SK-N-SH (cell line): ENCODE measurements around the gene POLN. TPM values are rescaled to one million over a fixed set of nuclear protein-coding genes. Genes with fewer than 3 reads are reported as not detected.

Source experiments
- CTCF ChIA-PET: fragments of 300-600, 350-600 bp; formaldehyde crosslinking; extraction: SDS; loops from one replicate; lab custom pipeline; 2021; lab: Yijun Ruan, JAX
- POLR2A ChIA-PET: fragments of 350-600 bp; sonication (Branson Sonifier 250); formaldehyde crosslinking; extraction: SDS; loops from one replicate; lab custom pipeline; 2020; ENCODE audit warnings: antibody characterized with exemption, inconsistent platforms; lab: Yijun Ruan, JAX
- DNase-seq: peaks from one replicate; pipeline ENCODE4 v3.0.0; 2012
- H2AFZ ChIP-seq: fragments of 200-600 bp; sonication (generic); 2 replicates; pipeline ENCODE4 v1.8.1; 2016; ENCODE audit warnings: antibody characterized with exemption, mild to moderate bottlenecking, low read depth
- H3F3A ChIP-seq: fragments of 200-600 bp; sonication (generic); replicated peaks from 2 replicates; pipeline ENCODE3; 2016; ENCODE audit warnings: antibody characterized with exemption, mild to moderate bottlenecking; ENCODE audit not compliant: insufficient read depth
- H3K27ac ChIP-seq, 2 experiments: fragments of 200-500 bp in 1 of 2; fragments of 200-600 bp in 1 of 2; sonication (Bioruptor generic) in 1 of 2; sonication (generic), shearing (Covaris generic) in 1 of 2; 2 replicates each; pipeline versions ENCODE4 v1.5.1 to v1.6.1; 2014 to 2016; ENCODE audit warnings: low read depth in 2 of 2, inconsistent platforms in 1 of 2, low read length in 1 of 2, mild to moderate bottlenecking in 1 of 2, mixed read lengths in 1 of 2
- H3K27me3 ChIP-seq: fragments of 200-600 bp; sonication (generic), shearing (Covaris generic); 2 replicates; pipeline ENCODE4 v1.6.1; 2016; ENCODE audit warnings: mixed run types; ENCODE audit not compliant: insufficient read depth
- H3K36me3 ChIP-seq, 2 experiments: fragments of 200-500 bp in 1 of 2; fragments of 200-600 bp in 1 of 2; sonication (Bioruptor generic) in 1 of 2; sonication (generic) in 1 of 2; replicated peaks in 1 of 2; 2 replicates each; pipeline versions ENCODE3 to v1.5.1; 2014 to 2016; ENCODE audit warnings: low read length in 1 of 2, mild to moderate bottlenecking in 1 of 2; ENCODE audit not compliant: insufficient read depth in 2 of 2, control insufficient read depth in 1 of 2
- H3K4me1 ChIP-seq, 2 experiments: fragments of 200-500 bp in 1 of 2; fragments of 200-600 bp in 1 of 2; sonication (Bioruptor generic) in 1 of 2; sonication (generic), shearing (Covaris generic) in 1 of 2; 2 replicates each; pipeline versions ENCODE4 v1.5.1 to v1.6.1; 2014 to 2016; ENCODE audit warnings: low read depth in 1 of 2, low read length in 1 of 2, mixed run types in 1 of 2; ENCODE audit not compliant: insufficient read depth in 2 of 2, control insufficient read depth in 1 of 2
- H3K4me2 ChIP-seq: fragments of 200-600 bp; sonication (generic), shearing (Covaris generic); 2 replicates; pipeline ENCODE4 v1.6.1; 2017; ENCODE audit warnings: mixed run types
- H3K4me3 ChIP-seq, 2 experiments: fragments of 200-500 bp in 1 of 2; fragments of 200-600 bp in 1 of 2; sonication (Bioruptor generic) in 1 of 2; sonication (generic), shearing (Covaris generic) in 1 of 2; 2 replicates each; pipeline versions ENCODE4 v1.5.1 to v1.8.1; 2014 to 2016; ENCODE audit warnings: low read depth in 2 of 2, inconsistent platforms in 1 of 2, low read length in 1 of 2, mild to moderate bottlenecking in 1 of 2, mixed read lengths in 1 of 2, moderate library complexity in 1 of 2
- H3K79me2 ChIP-seq: fragments of 200-600 bp; sonication (generic); 2 replicates; pipeline ENCODE4 v1.8.1; 2017; ENCODE audit warnings: mild to moderate bottlenecking; ENCODE audit not compliant: insufficient read depth
- H3K9ac ChIP-seq: fragments of 200-600 bp; sonication (generic); 2 replicates; pipeline ENCODE4 v1.6.1; 2017; ENCODE audit warnings: mixed run types
- H3K9me2 ChIP-seq: fragments of 200-600 bp; sonication (generic); 2 replicates; pipeline ENCODE4 v1.6.1; 2017; ENCODE audit warnings: mixed run types
- H3K9me3 ChIP-seq: fragments of 200-600 bp; sonication (generic); 2 replicates; pipeline ENCODE4 v1.6.1; 2017; ENCODE audit warnings: mixed run types, mild to moderate bottlenecking, moderate library complexity
- H4K20me1 ChIP-seq: fragments of 200-600 bp; sonication (generic); 2 replicates; pipeline ENCODE4 v1.6.1; 2017; ENCODE audit warnings: mild to moderate bottlenecking, mixed run types; ENCODE audit not compliant: insufficient read depth
- EZH2phosphoT487 ChIP-seq: fragments of 200-600 bp; sonication (generic); IDR thresholded peaks from 2 replicates; pipeline ENCODE4 v1.6.1; 2017; ENCODE audit warnings: low read depth, mixed run types, mild to moderate bottlenecking, antibody characterized with exemption, moderate library complexity, borderline replicate concordance
- FOXM1 ChIP-seq: IDR thresholded peaks from 2 replicates; pipeline ENCODE4 v1.4.0; 2012; ENCODE audit warnings: low read depth, mild to moderate bottlenecking
- GATA2 ChIP-seq: sonication (generic); formaldehyde crosslinking; IDR thresholded peaks from 2 replicates; pipeline ENCODE4 v1.5.0; 2020; ENCODE audit warnings: mild to moderate bottlenecking, missing genetic modification reagents
- MXI1 ChIP-seq: IDR thresholded peaks from 2 replicates; pipeline ENCODE4 v1.6.1; 2012; ENCODE audit warnings: mild to moderate bottlenecking, low read depth, low read length, improper control_type of control experiment
- RCOR1 ChIP-seq: fragments of 150-350 bp; IDR thresholded peaks from 2 replicates; pipeline ENCODE4 v1.6.1; 2017; ENCODE audit warnings: antibody characterized with exemption, low read length
- RXRA ChIP-seq: IDR thresholded peaks from 2 replicates; pipeline ENCODE4 v1.4.0; 2012; ENCODE audit warnings: low read depth, mild to moderate bottlenecking, borderline replicate concordance
- ZBTB33 ChIP-seq: IDR thresholded peaks from 2 replicates; pipeline ENCODE4 v1.4.0; 2012; ENCODE audit warnings: low read depth, borderline replicate concordance
- WGBS: methylation state at CpG from one replicate; pipeline ENCODE4 v1.1.6; 2017; ENCODE audit warnings: low lambda C conversion rate; 5-methylcytosine and 5-hydroxymethylcytosine counted together
- polyA plus RNA-seq, 3 experiments: library from polyadenylated mRNA; depleted of rRNA; stranded (reverse); fragments of >200 nt; gene quantifications; 2 replicates each; pipeline ENCODE4 v1.2.3, GENCODE V29; 2012

POLN gene
- polyA plus RNA-seq, 1 of the 3 experiments (the other 2 are of a cell fraction): 0.67 TPM

- H3K4me3 ChIP-seq: no peak overlapping the region
- H3K27me3 ChIP-seq: no peaks in the 10 kb centered on the region
- H3K4me2 ChIP-seq: no peak overlapping the region
- H4K20me1 ChIP-seq: no peaks in the 10 kb centered on the region
- DNase-seq: no peak
- H3K79me2 ChIP-seq: no peaks in the 10 kb centered on the region
- no peaks in the 10 kb centered on the region for H3F3A ChIP-seq
- no peak for TF ChIP-seq MXI1
- H3K9me3 ChIP-seq: no peaks in the 10 kb centered on the region
- WGBS: 96% methylated on average over 24 of the region's 53 CpGs
- CTCF ChIA-PET: interaction anchor here (1.9 kb wide), 1 partner anchor 14 kb away, joined by 6 read pairs; no protein-coding TSS in a partner anchor
- no peak overlapping the region for H3K9ac ChIP-seq
- H3K9me2 ChIP-seq: no peaks in the 10 kb centered on the region
- H2AFZ ChIP-seq: no peak overlapping the region
- POLR2A ChIA-PET: interaction anchor here (0.6 to 1.3 kb wide), 2 partner anchors 10 to 77 kb away, joined by 4 to 5 read pairs; no protein-coding TSS in a partner anchor
- H3K36me3 ChIP-seq: no peaks in the 10 kb centered on the region
- peaks cover 0 to 22% of the 10 kb centered on the region in 2 experiments; a peak in 1 of 4 replicates for H3K4me1 ChIP-seq
- H3K27ac ChIP-seq: no peak overlapping the region
Measured at GRCh38 chr4:2063557-2064275, 178.2 kb downstream of the POLN start.

- Histone ChIP-seq H3K4me3 (no peak overlapping the region), H3K36me3 (no peaks in the 10 kb centered on the region), H3K27ac (no peak overlapping the region), H3K4me1 (peaks cover 0 to 22% of the 10 kb centered on the region in 2 experiments; a peak in 1 of 4 replicates), H4K20me1 (no peaks in the 10 kb centered on the region), H3K9ac (no peak overlapping the region), H3K79me2 (no peaks in the 10 kb centered on the region), H3K4me2 (no peak overlapping the region), H3K9me3 (no peaks in the 10 kb centered on the region), H3F3A (no peaks in the 10 kb centered on the region), H3K9me2 (no peaks in the 10 kb centered on the region), H2AFZ (no peak overlapping the region), H3K27me3 (0 out of 2 replicates have a peak, but pooled peaks cover under 1% of the 10 kb centered on the region)
- peak; percentile 39 for DNase-seq
- ChIA-PET POLR2A (interaction anchor here (0.6 to 1.3 kb wide), 2 partner anchors 10 to 1085 kb away, joined by 3 to 4 read pairs; no protein-coding TSS in a partner anchor), CTCF (interaction anchor here (1.9 kb wide), 1 partner anchor 13 kb away, joined by 6 read pairs; no protein-coding TSS in a partner anchor)
- TF ChIP-seq EZH2phosphoT487 (no peak), GATA2 (CRISPR knock-in tag) (no peak), FOXM1 (no peak), RXRA (no peak), ZBTB33 (no peak), MXI1 (no peak), RCOR1 (no peak)
- WGBS: 88% methylated on average over 11 of the region's 16 CpGs
Measured at GRCh38 chr4:2062808-2063524, 179.0 kb downstream of the POLN start.
